Bronchial epithelial cell (primary cell): ENCODE data around the gene GPR148. TPM values are rescaled to one million over a fixed set of nuclear protein-coding genes. Genes with fewer than 3 reads are reported as not detected.
A peak's percentile ranks its signal among the peaks of the same experiment; 100 is the strongest.
"Not testable (repeated sequence)": the region's sequence is repeated elsewhere in the genome, so short reads cannot be mapped to it uniquely, and the experiment has no call there.

Experiments used
- DNase-seq: peaks from one replicate; pipeline ENCODE4 v3.0.0-alpha.2; 2010; ENCODE audit warnings: low read depth
- FAIRE-seq: peaks from 2 replicates; lab custom pipeline; 2011; peaks lifted over from hg19 to GRCh38; lab: Jason Lieb, UNC
- H3K27me3 ChIP-seq: 2 replicates; pipeline ENCODE4 v1.5.1; 2011; ENCODE audit warnings: low read length; ENCODE audit not compliant: control insufficient read depth, insufficient read depth
- H3K36me3 ChIP-seq: 2 replicates; pipeline ENCODE4 v1.5.1; 2011; ENCODE audit warnings: low read length; ENCODE audit not compliant: control insufficient read depth, insufficient read depth
- H3K4me3 ChIP-seq: 2 replicates; pipeline ENCODE4 v1.5.1; 2011; ENCODE audit warnings: mild to moderate bottlenecking, low read depth, low read length, control low read depth
- total RNA-seq: library from RNA; depleted of rRNA; stranded (reverse); fragments of >200 nt; gene quantifications from 2 replicates; pipeline ENCODE4 v1.2.1, GENCODE V29; 2014
- TF ChIP-seq, protein P1 (sequence below): IDR thresholded peaks from 2 replicates; pipeline ENCODE4 v1.5.1; 2011; ENCODE audit warnings: mild to moderate bottlenecking, moderate library complexity, low read length, control low read depth, inconsistent platforms; ENCODE audit not compliant: insufficient read depth, severe bottlenecking

GPR148 gene
- total RNA-seq, 1 donor from 2014 or later, result not detected

GRCh38 chr2:130729322-130730299, 741 bp downstream of the GPR148 start:
- peak; percentile 52 for FAIRE-seq
- TF ChIP-seq, protein P1, sequence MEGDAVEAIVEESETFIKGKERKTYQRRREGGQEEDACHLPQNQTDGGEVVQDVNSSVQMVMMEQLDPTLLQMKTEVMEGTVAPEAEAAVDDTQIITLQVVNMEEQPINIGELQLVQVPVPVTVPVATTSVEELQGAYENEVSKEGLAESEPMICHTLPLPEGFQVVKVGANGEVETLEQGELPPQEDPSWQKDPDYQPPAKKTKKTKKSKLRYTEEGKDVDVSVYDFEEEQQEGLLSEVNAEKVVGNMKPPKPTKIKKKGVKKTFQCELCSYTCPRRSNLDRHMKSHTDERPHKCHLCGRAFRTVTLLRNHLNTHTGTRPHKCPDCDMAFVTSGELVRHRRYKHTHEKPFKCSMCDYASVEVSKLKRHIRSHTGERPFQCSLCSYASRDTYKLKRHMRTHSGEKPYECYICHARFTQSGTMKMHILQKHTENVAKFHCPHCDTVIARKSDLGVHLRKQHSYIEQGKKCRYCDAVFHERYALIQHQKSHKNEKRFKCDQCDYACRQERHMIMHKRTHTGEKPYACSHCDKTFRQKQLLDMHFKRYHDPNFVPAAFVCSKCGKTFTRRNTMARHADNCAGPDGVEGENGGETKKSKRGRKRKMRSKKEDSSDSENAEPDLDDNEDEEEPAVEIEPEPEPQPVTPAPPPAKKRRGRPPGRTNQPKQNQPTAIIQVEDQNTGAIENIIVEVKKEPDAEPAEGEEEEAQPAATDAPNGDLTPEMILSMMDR, result no peak
- no peak for DNase-seq
- Histone ChIP-seq H3K36me3 (no peaks in the 10 kb centered on the region), H3K27me3 (no peaks in the 10 kb centered on the region), H3K4me3 (no peak overlapping the region)

DNA sequence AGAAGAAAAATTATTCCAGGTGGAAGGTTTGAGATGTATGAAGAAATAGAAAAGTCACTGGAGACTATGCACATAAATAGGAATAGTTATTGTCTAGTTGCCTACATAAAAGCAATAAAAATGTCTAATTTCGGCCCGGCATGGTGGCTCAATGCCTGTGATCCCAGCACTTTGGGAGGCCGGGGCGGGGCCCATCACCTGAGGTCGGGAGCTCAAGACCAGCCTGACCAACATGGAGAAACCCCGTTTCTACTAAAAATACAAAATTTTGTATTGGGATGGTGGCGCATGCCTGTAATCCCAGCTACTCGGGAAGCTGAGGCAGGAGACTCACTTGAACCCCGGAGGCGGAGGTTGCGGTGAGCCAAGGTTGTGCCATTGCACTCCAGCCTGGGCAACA, 3.4 kb downstream of the GPR148 start:
- not testable (repeated sequence) for FAIRE-seq, H3K36me3 ChIP-seq, DNase-seq, H3K27me3 ChIP-seq, H3K4me3 ChIP-seq

DNA sequence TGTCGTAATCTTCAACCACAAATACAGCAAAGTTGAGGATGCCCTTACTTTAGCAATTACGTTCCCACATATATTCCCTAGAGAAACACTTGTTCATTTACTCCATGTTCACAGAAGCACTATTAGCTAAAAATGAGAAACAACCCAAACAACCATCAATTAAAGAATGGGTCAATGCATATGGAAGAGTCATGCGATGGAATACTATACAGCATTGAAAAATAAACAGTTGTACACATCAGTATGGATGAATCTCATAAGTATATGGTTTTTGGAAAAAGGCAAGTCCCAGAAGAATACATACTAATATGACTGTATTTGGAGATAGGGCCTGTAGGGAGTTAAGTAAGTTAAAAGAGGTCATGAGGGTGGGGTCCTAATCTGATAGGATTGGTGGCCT, 6.3 kb downstream of the GPR148 start:
- TF ChIP-seq, protein P1, result no peak
- FAIRE-seq, result no peak
- DNase-seq, result no peak
- Histone ChIP-seq H3K4me3 (no peak overlapping the region), H3K27me3 (no peaks in the 10 kb centered on the region), H3K36me3 (no peaks in the 10 kb centered on the region)

DNA sequence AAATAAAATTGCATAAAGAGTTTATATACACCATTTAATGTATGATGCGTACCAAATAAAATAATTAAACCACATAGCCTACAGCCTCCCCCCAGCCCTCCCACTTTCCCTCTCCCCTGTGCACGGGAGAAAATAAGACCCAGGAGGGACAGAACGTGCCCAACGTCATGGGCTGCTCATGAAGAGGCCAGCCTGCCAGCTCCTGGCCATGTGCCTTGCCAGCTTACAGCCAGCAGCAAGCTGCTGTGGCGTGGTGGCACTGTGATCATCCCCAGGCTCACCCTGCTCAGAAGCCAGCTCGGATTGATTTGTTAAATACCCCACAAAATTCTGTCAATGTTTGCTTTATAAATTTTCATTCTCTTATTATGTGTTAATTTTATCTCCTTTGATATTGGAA, 7.6 kb downstream of the GPR148 start:
- Histone ChIP-seq H3K4me3 (no peak overlapping the region), H3K36me3 (no peaks in the 10 kb centered on the region), H3K27me3 (no peaks in the 10 kb centered on the region)
- FAIRE-seq (no peak), DNase-seq (no peak)
- TF ChIP-seq, protein P1, result no peak

- no peak overlapping the region for H3K4me3 ChIP-seq
- FAIRE-seq, result peak; percentile 40
These were observed 8.7 kb downstream of the GPR148 start for GRCh38 chr2:130737592-130737991.

DNA sequence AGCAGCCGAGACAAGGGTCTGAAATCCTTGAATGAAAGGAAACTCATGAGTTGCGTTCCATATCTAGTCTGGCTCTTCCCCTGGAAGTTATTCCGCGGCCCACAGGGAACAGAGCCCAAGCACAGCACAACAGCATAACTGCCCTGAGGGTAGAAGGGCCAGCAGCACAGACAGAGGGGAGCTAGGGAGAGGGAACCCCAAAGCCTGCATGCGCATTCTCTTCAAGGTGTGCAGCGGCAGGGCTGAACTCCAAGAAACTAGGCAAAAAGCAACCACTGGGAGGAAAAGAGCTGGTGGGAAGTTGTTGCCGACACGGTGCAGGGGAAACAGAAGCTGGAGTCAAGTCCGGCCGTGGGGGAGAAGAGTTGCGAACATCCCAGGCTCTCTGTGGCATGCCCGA, 11.8 kb downstream of the GPR148 start:
- Histone ChIP-seq H3K4me3 (no peak overlapping the region), H3K36me3 (no peaks in the 10 kb centered on the region), H3K27me3 (peaks cover 3% of the 10 kb centered on the region)
- DNase-seq (no peak), FAIRE-seq (no peak)
- TF ChIP-seq, protein P1, result no peak

More at GRCh38 chr2:130737592-130737991, 8.7 kb downstream of the GPR148 start:
- no peak for DNase-seq
- TF ChIP-seq, protein P1, result no peak
- no peaks in the 10 kb centered on the region for H3K27me3 ChIP-seq
- H3K36me3 ChIP-seq, result no peaks in the 10 kb centered on the region
